IPS-18c (cell line): ENCODE measurements around the gene MARK1.
"Not testable (repeated sequence)": the region's sequence is repeated elsewhere in the genome, so short reads cannot be mapped to it uniquely, and the experiment has no call there.

ENCODE experiments used
- H3K4me3 ChIP-seq: 2 replicates; pipeline ENCODE4 v1.7.0; 2013; ENCODE audit warnings: low read depth, mild to moderate bottlenecking, low read length, moderate library complexity; ENCODE audit not compliant: insufficient read depth
- H3K9me3 ChIP-seq: one replicate; pipeline ENCODE4 v1.6.1; 2013; ENCODE audit warnings: mild to moderate bottlenecking, low read length, moderate library complexity; ENCODE audit not compliant: control insufficient read depth, insufficient read depth

Gene MARK1

DNA sequence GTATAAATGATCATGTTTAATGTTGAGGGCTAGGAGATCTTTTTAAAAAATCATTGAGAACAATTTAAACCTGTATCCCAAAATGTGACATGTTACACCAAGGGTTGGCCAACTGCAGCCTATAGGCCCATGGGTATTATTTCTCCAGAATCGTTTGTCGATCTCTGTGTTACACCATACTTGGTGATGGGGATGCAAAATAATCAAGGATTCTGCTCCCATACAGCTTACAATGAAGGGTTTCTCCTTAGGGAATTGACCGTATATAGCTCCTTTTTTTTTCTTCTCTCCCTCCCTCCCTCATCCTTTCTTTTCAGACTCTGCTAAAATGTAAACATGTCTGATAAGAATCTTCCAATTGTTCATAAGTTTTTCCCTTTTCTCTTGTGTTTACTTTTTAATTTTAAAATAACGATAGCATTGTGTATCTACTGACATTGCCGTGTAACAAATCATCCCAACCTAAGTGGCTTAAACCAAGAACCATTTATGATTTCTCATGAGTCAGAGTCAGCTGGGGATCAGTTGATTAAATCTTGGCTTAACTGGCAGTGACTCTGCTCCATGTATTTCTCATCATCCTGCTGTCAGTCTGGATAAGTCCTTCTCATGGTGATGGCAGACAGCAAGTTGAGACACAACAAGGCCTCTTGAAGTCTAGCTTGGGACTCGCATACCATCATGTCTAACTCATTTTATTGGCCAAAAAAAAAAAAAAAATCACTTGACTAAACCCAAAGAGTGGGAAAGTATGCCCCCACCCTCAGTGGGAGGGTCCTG, 48.0 kb downstream of the MARK1 start:
- Histone ChIP-seq H3K4me3 (no peak overlapping the region), H3K9me3 (no peaks in the 10 kb centered on the region)

DNA sequence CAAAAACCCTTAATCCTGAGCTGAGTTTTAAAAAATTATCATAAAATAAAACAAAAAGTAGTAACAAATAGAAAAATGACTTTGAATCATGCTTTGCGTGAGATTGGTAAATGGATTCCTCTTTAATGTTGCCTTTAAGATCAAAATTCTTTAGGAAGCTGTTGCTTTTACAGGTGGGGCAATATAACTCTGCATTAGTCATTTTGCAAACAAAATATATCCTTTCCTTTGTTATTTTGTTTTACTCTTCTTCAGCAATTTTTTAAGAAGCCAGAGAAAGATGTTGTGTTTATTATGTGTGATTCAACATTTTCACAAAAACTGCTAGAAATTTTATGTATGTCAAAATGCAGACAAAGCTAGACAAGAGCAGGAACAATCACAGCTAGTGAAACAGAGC, 50.0 kb downstream of the MARK1 start:
- Histone ChIP-seq H3K9me3 (no peaks in the 10 kb centered on the region), H3K4me3 (no peak overlapping the region)

DNA sequence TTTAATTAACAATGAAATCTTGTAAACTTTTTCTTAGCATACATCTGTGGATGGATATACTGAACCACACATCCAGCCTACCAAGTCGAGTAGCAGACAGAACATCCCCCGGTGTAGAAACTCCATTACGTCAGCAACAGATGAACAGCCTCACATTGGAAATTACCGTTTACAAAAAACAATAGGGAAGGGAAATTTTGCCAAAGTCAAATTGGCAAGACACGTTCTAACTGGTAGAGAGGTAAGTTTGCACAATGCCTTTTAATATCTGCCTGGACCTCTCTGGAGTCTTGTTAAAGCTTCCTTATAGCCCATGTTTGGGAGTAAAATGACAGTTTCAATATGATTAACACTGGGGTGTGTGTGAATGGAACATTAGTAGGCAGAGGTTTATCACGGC, 51.4 kb downstream of the MARK1 start:
- Histone ChIP-seq H3K9me3 (no peaks in the 10 kb centered on the region), H3K4me3 (no peak overlapping the region)

DNA sequence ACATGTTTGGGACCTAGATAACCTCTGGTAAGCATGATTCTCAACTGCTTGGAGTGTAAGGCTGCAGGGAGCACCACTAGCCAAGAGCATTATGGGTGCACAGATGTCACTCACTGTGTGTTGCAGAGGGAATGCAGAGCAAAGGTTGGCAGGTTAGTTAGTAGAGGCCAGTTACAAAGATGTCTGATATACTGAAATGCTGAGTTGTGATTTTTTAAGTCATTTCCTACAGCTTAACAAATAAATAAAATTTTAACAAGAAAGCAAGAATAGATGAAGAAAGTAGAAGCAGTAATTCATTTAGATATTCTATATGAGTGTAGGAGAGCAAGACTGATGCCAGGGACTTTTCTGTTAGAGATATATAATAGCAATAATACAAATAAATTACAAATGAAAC, 64.8 kb downstream of the MARK1 start:
- Histone ChIP-seq H3K4me3 (no peak overlapping the region), H3K9me3 (no peaks in the 10 kb centered on the region)

DNA sequence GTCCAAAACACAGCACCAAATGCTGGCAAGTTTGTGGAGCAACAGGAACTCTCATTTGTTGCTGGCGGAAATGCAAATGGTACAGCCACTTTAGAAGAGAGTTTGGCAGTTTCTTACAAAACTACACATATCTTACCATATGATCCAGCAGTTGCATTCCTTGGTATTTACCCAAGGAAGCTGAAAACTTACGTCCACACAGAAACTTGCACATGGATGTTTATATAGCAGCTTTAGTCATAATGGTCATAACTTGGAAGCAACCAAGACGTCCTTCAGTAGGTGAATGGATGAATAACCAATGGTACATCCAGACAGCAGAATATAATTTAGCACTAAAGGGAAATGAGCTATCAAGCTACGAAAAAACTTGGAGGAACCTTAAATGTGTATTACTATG, 66.4 kb downstream of the MARK1 start:
- H3K9me3 ChIP-seq = no peaks in the 10 kb centered on the region

DNA sequence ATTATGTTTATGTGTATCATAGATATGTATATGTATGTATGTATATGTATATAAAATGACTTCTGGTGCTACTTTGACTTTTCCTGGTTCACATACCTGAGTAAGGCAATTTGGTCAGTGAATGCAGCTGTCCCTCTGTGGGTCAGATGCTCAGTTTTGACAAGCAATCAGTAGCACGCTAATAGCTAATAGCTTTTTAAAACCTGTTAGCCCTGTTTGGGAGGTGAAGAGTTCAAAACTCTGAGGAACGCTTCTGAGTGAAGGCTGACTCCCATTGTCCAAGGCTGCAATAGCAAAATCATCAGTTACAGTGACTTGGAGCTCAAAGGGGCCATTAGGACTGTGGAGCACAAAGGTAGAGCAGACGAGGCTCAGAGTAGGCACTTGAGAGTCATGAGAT, 67.2 kb downstream of the MARK1 start:
- no peaks in the 10 kb centered on the region for H3K9me3 ChIP-seq
- no peak overlapping the region for H3K4me3 ChIP-seq

More for the DNA sequence above, 66.4 kb downstream of the MARK1 start:
- H3K4me3 ChIP-seq = no peak overlapping the region

DNA sequence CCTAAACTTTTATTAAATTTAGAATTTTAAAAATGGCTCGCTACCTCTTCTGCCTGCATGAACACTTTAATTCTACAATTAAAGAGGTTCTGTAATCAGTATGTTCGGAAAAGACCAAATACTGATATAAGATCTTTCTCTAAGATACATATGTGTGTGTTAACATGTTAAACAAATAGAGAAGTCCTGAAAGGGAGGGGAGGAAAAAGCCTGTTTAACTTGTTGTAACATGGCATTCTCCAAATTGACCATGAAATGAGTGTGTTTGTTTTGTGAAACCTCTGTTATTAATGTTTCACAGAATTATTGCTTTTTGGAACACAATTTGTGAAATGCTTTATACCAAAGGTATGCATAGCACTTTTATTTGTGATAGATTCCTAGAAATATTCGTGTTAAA, 77.0 kb downstream of the MARK1 start:
- no peaks in the 10 kb centered on the region for H3K9me3 ChIP-seq
- H3K4me3 ChIP-seq = no peak overlapping the region

DNA sequence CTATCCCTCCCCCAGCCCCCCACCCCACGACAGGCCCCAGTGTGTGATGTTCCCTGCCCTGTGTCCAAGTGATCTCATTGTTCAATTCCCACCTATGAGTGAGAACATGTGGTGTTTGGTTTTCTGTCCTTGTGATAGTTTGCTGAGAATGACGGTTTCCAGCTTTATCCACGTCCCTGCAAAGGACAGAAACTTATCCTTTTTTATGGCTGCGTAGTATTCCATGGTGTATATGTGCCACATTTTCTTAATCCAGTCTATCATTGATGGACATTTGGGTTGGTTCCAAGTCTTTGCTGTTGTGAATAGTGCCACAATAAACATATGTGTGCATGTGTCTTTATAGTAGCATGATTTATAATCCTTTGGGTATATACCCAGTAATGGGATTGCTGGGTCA, 77.7 kb downstream of the MARK1 start:
- not testable (repeated sequence) for H3K9me3 ChIP-seq, H3K4me3 ChIP-seq

DNA sequence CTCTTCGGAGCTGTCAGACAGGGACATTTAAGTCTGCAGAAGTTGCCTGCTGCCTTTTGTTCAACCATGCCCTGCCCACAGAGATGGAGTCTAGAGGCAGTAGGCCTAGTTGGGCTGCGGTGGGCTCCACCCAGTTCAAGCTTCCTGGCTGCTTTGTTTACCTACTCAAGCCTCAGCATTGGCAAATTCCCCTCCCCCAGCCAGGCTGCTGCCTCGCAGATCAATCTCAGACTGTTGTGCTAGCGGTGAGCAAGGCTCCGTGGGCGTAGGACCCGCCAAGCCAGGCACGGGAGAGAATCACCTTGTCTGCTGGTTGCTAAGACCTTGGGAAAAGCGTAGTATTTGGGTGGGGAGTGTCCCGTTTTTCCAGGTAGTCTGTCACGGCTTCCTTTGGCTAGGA, 83.2 kb downstream of the MARK1 start:
- H3K4me3 ChIP-seq, H3K9me3 ChIP-seq: not testable (repeated sequence)

DNA sequence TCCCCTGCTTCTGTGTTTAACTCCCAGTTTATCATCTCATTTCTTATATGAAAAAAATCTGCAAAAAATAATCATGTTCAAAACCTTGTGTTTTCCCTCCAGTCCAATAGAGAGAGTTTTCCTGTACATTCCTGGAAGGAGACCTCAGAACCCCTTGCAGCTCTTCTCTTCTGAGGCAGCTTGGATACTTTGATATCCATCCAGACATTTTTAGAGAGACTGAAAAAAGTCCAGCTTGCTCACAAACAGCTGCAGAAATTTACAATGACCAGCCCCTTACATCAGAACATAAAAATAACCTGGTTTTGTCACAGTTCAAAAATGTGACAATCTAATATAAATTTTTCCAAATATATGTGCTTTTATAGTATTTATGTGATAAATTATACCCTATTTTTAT, 88.9 kb downstream of the MARK1 start:
- no peak overlapping the region for H3K4me3 ChIP-seq

DNA sequence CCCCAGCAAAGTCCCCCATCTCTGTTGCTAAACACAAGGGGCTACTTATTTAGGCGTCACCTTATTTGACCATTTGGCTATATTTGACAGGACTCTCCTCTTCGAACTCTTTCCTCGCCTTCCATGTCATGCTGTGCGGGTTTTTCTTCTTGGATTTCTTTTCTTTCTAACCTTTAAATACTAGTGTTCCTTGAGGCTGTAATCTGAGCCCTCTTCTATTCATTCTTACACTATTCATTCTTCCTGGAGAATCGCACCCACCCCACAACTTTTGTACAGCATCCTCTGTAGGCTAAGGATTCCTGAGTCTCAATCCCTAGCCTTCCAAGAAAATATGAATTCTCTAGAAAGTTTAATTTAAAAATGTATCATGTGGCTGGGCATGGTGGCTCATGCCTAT, 100.5 kb downstream of the MARK1 start:
- Histone ChIP-seq H3K9me3 (peaks cover 4% of the 10 kb centered on the region), H3K4me3 (no peak overlapping the region)

More for the DNA sequence above, 88.9 kb downstream of the MARK1 start:
- H3K9me3 ChIP-seq = no peaks in the 10 kb centered on the region

DNA sequence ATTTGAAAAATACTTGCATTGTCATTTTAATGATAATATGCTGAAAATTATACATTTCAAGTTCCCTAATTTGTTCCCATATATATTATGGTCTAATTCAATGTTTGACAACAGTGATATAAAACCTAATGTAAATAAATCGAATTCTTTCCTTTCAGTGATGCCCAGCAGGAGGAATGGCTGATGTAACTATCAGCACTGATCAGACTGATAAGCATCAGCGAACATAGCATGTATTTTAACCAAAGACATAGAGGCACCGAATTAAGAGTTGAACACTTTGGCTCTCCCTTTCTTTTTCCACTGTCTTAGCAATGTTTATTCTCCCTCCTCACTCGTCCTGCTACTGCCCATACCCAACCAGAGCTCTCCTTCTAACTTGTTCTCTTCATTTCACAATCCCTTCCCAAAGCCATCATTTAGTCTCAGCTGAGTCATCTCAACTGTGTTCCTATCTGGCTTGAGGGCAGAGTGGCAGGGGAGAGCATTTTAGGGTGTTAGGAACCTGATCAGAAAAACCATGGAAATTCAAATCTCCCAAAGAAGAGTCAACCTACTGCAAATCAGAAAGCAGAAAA, 103.4 kb downstream of the MARK1 start:
- Histone ChIP-seq H3K9me3 (peaks cover under 1% of the 10 kb centered on the region), H3K4me3 (no peak overlapping the region)

DNA sequence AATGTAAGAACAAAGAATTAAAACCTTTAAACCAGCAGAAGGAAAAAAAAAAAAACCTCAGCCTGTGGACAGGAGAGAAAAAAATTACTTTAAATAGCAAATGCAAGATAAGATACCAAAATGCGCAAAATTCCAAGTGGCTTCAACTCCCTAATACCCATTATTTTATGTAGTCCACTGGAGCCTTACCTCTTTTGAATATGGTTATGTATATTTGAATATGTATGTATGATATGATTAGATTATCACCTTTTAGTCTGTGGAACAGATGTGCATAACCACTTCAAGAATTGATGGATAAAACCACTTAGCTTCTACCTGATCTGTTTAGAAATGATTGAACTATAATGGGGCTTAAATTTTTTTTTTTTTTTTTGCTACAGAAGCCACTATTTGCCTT, 109.8 kb downstream of the MARK1 start:
- Histone ChIP-seq H3K9me3 (peaks cover 4% of the 10 kb centered on the region), H3K4me3 (no peak overlapping the region)

DNA sequence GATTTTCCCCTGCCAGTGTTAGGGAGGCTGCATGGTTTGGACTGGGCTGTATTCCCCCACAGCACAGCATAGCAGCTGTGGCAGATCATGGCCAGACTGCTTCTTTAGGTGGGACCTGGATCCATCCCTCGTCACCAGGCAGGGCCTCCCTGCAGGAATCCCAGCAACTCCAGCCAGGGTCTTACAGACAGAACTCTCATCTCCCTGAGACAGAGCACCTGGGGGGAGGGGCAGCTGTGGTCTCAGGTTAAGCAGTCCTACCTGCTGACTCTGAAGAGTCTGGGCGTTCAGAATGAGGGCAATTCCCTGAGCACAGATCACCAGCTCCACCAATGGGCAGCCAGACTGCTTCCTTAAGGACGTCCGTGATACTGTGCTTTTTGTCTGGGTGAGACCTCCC, 114.3 kb downstream of the MARK1 start:
- Histone ChIP-seq H3K9me3 (peaks cover 4% of the 10 kb centered on the region), H3K4me3 (no peak overlapping the region)

DNA sequence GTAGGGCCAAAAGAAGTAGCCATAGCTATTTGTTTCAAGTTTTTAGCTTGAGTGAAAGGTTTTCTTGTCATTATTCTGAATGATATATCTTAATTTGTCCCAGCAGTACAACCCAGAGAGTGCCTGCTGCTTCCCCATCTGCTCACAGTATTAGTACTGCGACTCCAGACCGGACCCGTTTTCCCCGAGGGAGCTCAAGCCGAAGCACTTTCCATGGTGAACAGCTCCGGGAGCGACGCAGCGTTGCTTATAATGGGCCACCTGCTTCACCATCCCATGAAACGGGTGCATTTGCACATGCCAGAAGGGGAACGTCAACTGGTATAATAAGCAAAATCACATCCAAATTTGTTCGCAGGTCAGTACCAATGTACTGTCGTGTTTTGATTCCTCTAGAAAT, 125.1 kb downstream of the MARK1 start:
- no peaks in the 10 kb centered on the region for H3K9me3 ChIP-seq
- H3K4me3 ChIP-seq = no peak overlapping the region

DNA sequence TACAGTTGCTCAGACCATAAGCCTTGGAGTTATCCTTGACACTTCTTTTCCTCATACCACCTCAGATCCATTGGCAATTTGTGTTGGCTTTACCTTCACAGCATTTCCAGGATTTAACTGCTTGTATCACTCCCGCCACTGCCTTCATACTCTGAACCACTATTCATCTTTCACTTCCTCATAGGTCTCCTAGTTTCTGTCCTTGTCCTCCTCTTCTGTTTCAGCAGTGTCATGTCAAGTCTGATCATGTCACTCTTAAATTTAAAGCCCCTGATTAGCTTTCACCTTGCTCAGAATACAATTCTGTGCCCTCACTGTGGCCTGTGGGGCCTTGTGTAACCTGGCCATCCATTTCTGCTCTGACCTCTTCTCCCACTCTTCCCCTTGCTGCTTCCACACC, 127.6 kb downstream of the MARK1 start:
- Histone ChIP-seq H3K9me3 (no peaks in the 10 kb centered on the region), H3K4me3 (no peak overlapping the region)

DNA sequence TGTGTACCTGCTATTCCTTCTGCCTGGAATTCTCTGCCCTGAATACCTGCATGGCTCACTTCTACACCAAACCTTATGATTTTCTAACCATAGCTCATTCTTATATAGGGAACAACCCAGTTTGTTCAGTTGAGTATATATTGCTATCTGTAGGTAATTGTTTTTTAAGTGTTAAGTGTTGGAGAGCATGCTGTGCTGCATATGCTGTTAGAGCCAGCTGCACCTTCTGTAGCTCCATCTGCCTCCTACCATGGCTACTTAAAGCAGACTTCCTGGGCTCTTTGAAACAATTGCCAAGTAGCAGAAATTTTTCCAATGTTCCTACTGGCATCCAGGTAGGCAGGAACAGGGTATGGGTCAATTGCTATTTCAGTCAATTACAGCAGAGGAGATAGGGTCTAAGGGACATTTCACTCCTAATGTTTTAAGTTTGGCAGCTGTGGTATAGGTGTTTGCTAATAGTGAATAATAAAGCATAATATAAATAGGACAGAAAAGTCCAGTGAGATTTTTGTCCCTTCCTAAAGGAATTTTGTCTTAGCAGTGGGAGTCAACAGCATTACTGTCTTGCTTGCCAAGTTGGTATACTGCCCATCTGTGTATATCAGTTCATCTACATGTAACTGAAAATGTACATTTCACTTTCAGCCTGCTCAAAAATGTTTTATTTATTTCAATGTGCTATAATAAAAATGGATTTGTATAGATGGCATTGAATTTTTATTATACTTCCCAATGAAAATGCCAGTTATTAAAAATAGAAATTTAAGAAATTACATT, 128.2 kb downstream of the MARK1 start:
- H3K4me3 ChIP-seq = no peak overlapping the region
- no peaks in the 10 kb centered on the region for H3K9me3 ChIP-seq

DNA sequence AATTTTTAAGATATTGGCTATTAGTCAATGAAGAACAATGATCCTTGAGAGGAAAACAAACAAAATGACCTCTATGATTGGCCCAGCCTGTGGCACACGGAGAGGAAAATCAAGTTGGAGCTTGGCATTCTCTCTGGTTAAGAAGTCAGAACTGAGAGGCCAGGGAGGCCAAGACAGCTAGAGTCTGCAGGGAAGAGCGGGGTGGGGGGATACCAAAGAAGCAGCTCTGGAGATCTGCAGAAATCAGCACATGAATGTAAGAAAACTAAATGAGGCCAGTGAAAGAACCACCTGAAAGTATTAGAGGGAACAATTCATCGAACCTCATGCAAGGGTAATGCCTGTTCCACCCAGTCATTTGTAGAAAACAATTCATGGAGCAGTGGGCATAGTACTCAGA, 138.4 kb downstream of the MARK1 start:
- H3K9me3 ChIP-seq = no peaks in the 10 kb centered on the region
- no peak overlapping the region for H3K4me3 ChIP-seq
